Mucosa of stomach (tissue), 1 donor: ENCODE results near the gene TRIML2.
"Not testable (repeated sequence)": the region's sequence is repeated elsewhere in the genome, so short reads cannot be mapped to it uniquely, and the experiment has no call there.

ENCODE experiments used
- H3K27me3 ChIP-seq: one replicate; pipeline ENCODE4 v1.7.0; 2013; ENCODE audit warnings: mild to moderate bottlenecking, low read length; ENCODE audit not compliant: control insufficient read depth, insufficient read depth
- H3K36me3 ChIP-seq: one replicate; pipeline ENCODE4 v1.7.0; 2013; ENCODE audit warnings: low read length; ENCODE audit not compliant: control insufficient read depth, insufficient read depth
- H3K4me1 ChIP-seq: one replicate; pipeline ENCODE4 v1.7.0; 2013; ENCODE audit warnings: mild to moderate bottlenecking, low read length; ENCODE audit not compliant: control insufficient read depth, insufficient read depth
- H3K4me3 ChIP-seq: one replicate; pipeline ENCODE4 v1.7.0; 2013; ENCODE audit warnings: low read length
- H3K9ac ChIP-seq: one replicate; pipeline ENCODE4 v1.7.0; 2013; ENCODE audit warnings: mild to moderate bottlenecking, low read length, moderate library complexity
- H3K9me3 ChIP-seq: one replicate; pipeline ENCODE4 v1.7.0; 2013; ENCODE audit warnings: mild to moderate bottlenecking, low read length, moderate library complexity; ENCODE audit not compliant: control insufficient read depth
- donor health status: Pancreatic carcinoma.

TRIML2 gene

GRCh38 chr4:188086858-188087257 lies 22.5 kb downstream of the TRIML2 start:
- H3K9ac ChIP-seq: no peak overlapping the region
- H3K4me1 ChIP-seq: no peaks in the 10 kb centered on the region
- no peaks in the 10 kb centered on the region for H3K36me3 ChIP-seq
- H3K4me3 ChIP-seq: no peak overlapping the region
- H3K27me3 ChIP-seq: no peaks in the 10 kb centered on the region
- no peaks in the 10 kb centered on the region for H3K9me3 ChIP-seq

GRCh38 chr4:188082796-188083195 lies 26.6 kb downstream of the TRIML2 start:
- no peaks in the 10 kb centered on the region for H3K9me3 ChIP-seq
- H3K27me3 ChIP-seq: no peaks in the 10 kb centered on the region
- no peaks in the 10 kb centered on the region for H3K4me1 ChIP-seq
- H3K4me3 ChIP-seq: no peak overlapping the region
- H3K9ac ChIP-seq: no peak overlapping the region
- H3K36me3 ChIP-seq: no peaks in the 10 kb centered on the region

GRCh38 chr4:188078116-188078515 lies 31.3 kb downstream of the TRIML2 start:
- H3K36me3 ChIP-seq: no peaks in the 10 kb centered on the region
- H3K4me1 ChIP-seq: no peaks in the 10 kb centered on the region
- H3K4me3 ChIP-seq: no peak overlapping the region
- H3K9me3 ChIP-seq: no peaks in the 10 kb centered on the region
- H3K27me3 ChIP-seq: no peaks in the 10 kb centered on the region
- no peak overlapping the region for H3K9ac ChIP-seq

- Histone ChIP-seq H3K27me3 (no peaks in the 10 kb centered on the region), H3K4me1 (no peaks in the 10 kb centered on the region), H3K36me3 (no peaks in the 10 kb centered on the region), H3K4me3 (no peak overlapping the region), H3K9me3 (no peaks in the 10 kb centered on the region), H3K9ac (no peak overlapping the region)
Measured at GRCh38 chr4:188076169-188076568, 33.2 kb downstream of the TRIML2 start.

- H3K36me3 ChIP-seq: no peaks in the 10 kb centered on the region
- H3K4me1 ChIP-seq: no peaks in the 10 kb centered on the region
- no peak overlapping the region for H3K4me3 ChIP-seq
- no peaks in the 10 kb centered on the region for H3K27me3 ChIP-seq
- no peak overlapping the region for H3K9ac ChIP-seq
- no peaks in the 10 kb centered on the region for H3K9me3 ChIP-seq
Measured at GRCh38 chr4:188061083-188061482, 48.3 kb downstream of the TRIML2 start.

GRCh38 chr4:188053302-188053701 lies 56.1 kb downstream of the TRIML2 start:
- H3K27me3 ChIP-seq: no peaks in the 10 kb centered on the region
- H3K9me3 ChIP-seq: no peaks in the 10 kb centered on the region
- no peak overlapping the region for H3K4me3 ChIP-seq
- no peaks in the 10 kb centered on the region for H3K36me3 ChIP-seq
- H3K9ac ChIP-seq: no peak overlapping the region
- H3K4me1 ChIP-seq: no peaks in the 10 kb centered on the region

- Histone ChIP-seq H3K4me1 (no peaks in the 10 kb centered on the region), H3K9ac (no peak overlapping the region), H3K9me3 (no peaks in the 10 kb centered on the region)
Measured at GRCh38 chr4:188046657-188047056, 62.7 kb downstream of the TRIML2 start.

GRCh38 chr4:188045461-188045860 lies 63.9 kb downstream of the TRIML2 start:
- not testable (repeated sequence) for H3K9me3 ChIP-seq, H3K36me3 ChIP-seq, H3K4me1 ChIP-seq, H3K27me3 ChIP-seq, H3K9ac ChIP-seq, H3K4me3 ChIP-seq

More at GRCh38 chr4:188046657-188047056, 62.7 kb downstream of the TRIML2 start:
- no peak overlapping the region for H3K4me3 ChIP-seq
- no peaks in the 10 kb centered on the region for H3K27me3 ChIP-seq
- no peaks in the 10 kb centered on the region for H3K36me3 ChIP-seq

- Histone ChIP-seq H3K4me1 (no peaks in the 10 kb centered on the region), H3K27me3 (no peaks in the 10 kb centered on the region), H3K4me3 (no peak overlapping the region), H3K9ac (no peak overlapping the region), H3K9me3 (no peaks in the 10 kb centered on the region), H3K36me3 (no peaks in the 10 kb centered on the region)
Measured at GRCh38 chr4:188043154-188043553, 66.2 kb downstream of the TRIML2 start.

- no peak overlapping the region for H3K9ac ChIP-seq
- no peaks in the 10 kb centered on the region for H3K36me3 ChIP-seq
- H3K4me3 ChIP-seq: no peak overlapping the region
- no peaks in the 10 kb centered on the region for H3K9me3 ChIP-seq
- H3K4me1 ChIP-seq: no peaks in the 10 kb centered on the region
- no peaks in the 10 kb centered on the region for H3K27me3 ChIP-seq
Measured at GRCh38 chr4:188042191-188042590, 67.2 kb downstream of the TRIML2 start.

- Histone ChIP-seq H3K27me3 (no peaks in the 10 kb centered on the region), H3K9me3 (no peaks in the 10 kb centered on the region), H3K36me3 (no peaks in the 10 kb centered on the region), H3K4me3 (no peak overlapping the region), H3K9ac (no peak overlapping the region), H3K4me1 (no peaks in the 10 kb centered on the region)
Measured at GRCh38 chr4:188041721-188042120, 67.7 kb downstream of the TRIML2 start.
